GM10248 (cell line): ENCODE data around the gene NTS.

Experiments
- CTCF ChIA-PET: fragments of 300-600 bp; sonication (Branson Sonifier 250); formaldehyde crosslinking; extraction: SDS; loops from one replicate; lab custom pipeline; 2021; ENCODE audit warnings: antibody characterized with exemption; lab: Yijun Ruan, JAX
- POLR2A ChIA-PET: fragments of 350-650 bp; sonication (Branson Sonifier 250); formaldehyde crosslinking; extraction: SDS; loops from one replicate; lab custom pipeline; 2020; ENCODE audit warnings: antibody characterized with exemption; lab: Yijun Ruan, JAX
- DNase-seq: peaks from one replicate; pipeline ENCODE4 v3.0.0; 2012; ENCODE audit errors: extremely low spot score
- CTCF ChIP-seq: IDR thresholded peaks from 2 replicates; pipeline ENCODE4 v1.5.1; 2012; ENCODE audit warnings: mild to moderate bottlenecking, low read depth; ENCODE audit errors: extremely low read depth, missing control alignments, control extremely low read depth

NTS gene, protein sequence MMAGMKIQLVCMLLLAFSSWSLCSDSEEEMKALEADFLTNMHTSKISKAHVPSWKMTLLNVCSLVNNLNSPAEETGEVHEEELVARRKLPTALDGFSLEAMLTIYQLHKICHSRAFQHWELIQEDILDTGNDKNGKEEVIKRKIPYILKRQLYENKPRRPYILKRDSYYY

GRCh38 chr12:85874031-85874461 lies at the start of gene NTS:
NTS (plus strand) TSS chr12:85874295; CDS start chr12:85874404, 109 bp downstream.
- DNase-seq, result no peak
- POLR2A ChIA-PET, result no interaction called here
- no peak for TF ChIP-seq CTCF
- CTCF ChIA-PET, result interaction anchor here (0.9 to 1.1 kb wide), 2 partner anchors 9 to 388 kb away, joined by 3 read pairs; no protein-coding TSS in a partner anchor

GRCh38 chr12:85825746-85826145 lies 48.3 kb upstream of the NTS start:
- ChIA-PET POLR2A (no interaction called here), CTCF (no interaction called here)
- TF ChIP-seq CTCF, result no peak
- DNase-seq, result no peak

DNA sequence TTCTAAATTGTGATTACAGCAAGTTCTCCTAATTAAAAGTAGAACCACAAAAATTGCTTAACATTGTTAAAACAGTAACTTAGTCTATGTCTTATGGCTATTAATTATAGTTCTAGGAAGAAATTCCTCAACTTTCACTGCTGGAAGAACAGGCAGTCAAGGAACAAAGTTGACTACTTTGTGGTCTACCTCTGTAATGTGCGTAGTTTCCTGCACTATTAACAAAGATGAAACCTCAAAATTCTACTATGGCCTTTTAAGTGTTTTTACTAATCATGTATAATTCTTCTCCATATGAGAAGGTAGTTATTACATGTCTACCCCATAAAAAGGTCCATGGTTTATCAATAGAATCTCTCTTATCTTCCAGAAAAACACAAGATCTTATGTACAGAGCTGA lies 45.5 kb upstream of the NTS start:
- CTCF ChIA-PET, result no interaction called here
- no peak for DNase-seq
- POLR2A ChIA-PET, result no interaction called here
- TF ChIP-seq CTCF, result no peak

GRCh38 chr12:85829391-85829790 lies 44.7 kb upstream of the NTS start:
- no peak for DNase-seq
- POLR2A ChIA-PET, result no interaction called here
- CTCF ChIA-PET, result no interaction called here
- no peak for TF ChIP-seq CTCF

DNA sequence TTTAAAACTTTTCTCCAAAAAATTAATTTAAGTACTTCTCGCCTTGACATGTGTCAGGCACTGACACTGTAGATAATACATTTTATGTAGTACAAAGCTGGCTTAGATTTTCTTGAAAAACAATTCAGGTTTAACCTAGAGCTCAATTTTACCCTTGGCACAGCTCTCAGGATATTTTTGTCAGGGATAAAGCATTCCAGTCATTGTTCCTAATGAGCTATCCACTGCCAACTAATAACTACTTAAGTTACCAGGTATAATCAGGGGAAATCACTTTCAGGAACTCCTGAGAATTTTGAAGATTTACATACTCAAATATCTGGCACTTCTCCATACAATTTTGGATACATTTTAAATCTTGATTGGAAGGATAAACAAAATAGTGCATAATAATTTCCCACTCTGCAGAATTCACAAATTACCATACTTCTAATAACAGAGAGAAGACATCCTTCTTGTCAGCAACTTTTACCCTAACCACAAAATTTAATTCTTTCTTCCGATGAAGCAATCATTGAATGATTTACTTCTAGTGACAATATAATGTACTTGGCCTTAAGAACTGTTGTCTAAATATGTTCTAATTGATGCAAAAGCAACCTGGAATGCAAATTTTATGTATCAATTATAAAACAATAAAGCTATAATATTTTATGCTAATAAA lies 42.6 kb upstream of the NTS start:
- DNase-seq, result no peak
- CTCF ChIA-PET, result no interaction called here
- TF ChIP-seq CTCF, result no peak
- POLR2A ChIA-PET, result no interaction called here

- ChIA-PET POLR2A (no interaction called here), CTCF (no interaction called here)
- DNase-seq, result no peak
- TF ChIP-seq CTCF, result no peak
These were observed 40.5 kb upstream of the NTS start for GRCh38 chr12:85833579-85833978.
